ENCODE measurements around the gene LIG1. TPM values are rescaled to one million over a fixed set of nuclear protein-coding genes. Genes with fewer than 3 reads are reported as not detected.

The LIG1 gene
- total and polyA plus RNA-seq, 9 of the 15 experiments (the other 6 are each of a cell fraction or from before 2014, with no cell fraction given): 9.6 to 114 (median 71.1) TPM

DNA sequence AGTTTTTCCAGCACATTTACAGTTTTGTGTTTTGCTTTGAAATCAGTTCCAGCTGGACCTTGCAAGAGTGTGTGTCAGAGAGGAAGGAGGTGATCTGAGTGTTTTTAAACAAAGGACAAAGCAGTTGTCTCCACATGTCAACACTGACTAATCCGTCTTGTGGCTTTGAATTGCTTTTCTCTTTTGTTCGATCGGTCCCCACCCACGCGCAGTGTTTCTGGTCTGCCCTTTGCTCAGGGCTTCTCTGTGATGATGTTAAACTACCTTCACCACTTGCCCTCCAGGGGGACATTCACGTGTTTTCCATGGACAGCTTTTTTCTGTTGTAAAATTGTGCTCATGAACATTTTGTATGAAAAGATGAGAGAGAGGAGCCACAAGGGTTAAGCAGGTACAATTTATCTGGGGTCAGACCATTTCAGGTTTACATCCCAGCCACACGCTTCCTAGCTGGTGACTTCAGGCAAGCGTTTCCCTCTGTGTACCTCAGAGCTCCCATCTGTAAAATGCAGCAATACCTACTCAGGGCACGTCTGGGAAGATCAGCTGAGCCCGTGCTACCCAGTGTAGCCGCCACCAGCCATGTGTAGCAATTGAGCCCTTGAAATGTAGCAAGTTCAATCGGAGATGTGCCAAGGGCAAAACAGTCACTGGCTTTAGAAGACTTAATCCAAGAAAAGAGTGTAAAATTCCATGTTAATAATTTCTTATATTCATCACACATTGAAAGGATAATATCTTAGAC, 46.1 kb downstream of the LIG1 start:
- H3K9ac ChIP-seq (ENCODE audit: insufficient read depth in 1 of 2, low read depth in 2 of 2, low read length in 2 of 2): no peak overlapping the region
- POLR2A ChIA-PET: interaction anchor here (2.3 kb wide), 1 partner anchor 13 kb away, joined by 8 read pairs; the partner anchor contains the start of gene PLA2G4C
- H3K4me1 ChIP-seq (replicated peaks in 1 of 2; ENCODE audit: control insufficient read depth in 2 of 2, insufficient read depth in 2 of 2, low read length in 2 of 2): peaks cover 3 to 7% of the 10 kb centered on the region in 2 experiments; a peak in 2 of 5 replicates
- no peaks in the 10 kb centered on the region for H3K27me3 ChIP-seq (ENCODE audit: control insufficient read depth in 2 of 2, insufficient read depth in 2 of 2, low read length in 2 of 2)
- WGBS (ENCODE audit: insufficient coverage, low coverage, missing lambda C conversion rate): 89% methylated on average over 12 of the region's 12 CpGs
- peaks cover 89% of the 10 kb centered on the region for H3K36me3 ChIP-seq (ENCODE audit: control insufficient read depth, insufficient read depth, low read length)
- TF ChIP-seq TCF7L2 (IDR thresholded peaks at IDR 0.05; ENCODE audit: low read depth, low read length): no peak
- TF ChIP-seq PTTG1 (tag; IDR thresholded peaks at IDR 0.05; ENCODE audit: low read depth): no peak
- no peak for TF ChIP-seq SMAD3 (CRISPR knock-in tag; conservative IDR thresholded peaks at IDR 0.05)
- TF ChIP-seq ADNP (tag; IDR thresholded peaks at IDR 0.05): no peak
- TF ChIP-seq ZFX (CRISPR knock-in tag; IDR thresholded peaks at IDR 0.05): no peak
- no peak for TF ChIP-seq KDM5B (IDR thresholded peaks at IDR 0.05; ENCODE audit: insufficient replicate concordance, low read depth, low read length)
- no peak for TF ChIP-seq ESRRB (CRISPR knock-in tag; IDR thresholded peaks at IDR 0.05; ENCODE audit: borderline replicate concordance)
- TF ChIP-seq, protein P1, sequence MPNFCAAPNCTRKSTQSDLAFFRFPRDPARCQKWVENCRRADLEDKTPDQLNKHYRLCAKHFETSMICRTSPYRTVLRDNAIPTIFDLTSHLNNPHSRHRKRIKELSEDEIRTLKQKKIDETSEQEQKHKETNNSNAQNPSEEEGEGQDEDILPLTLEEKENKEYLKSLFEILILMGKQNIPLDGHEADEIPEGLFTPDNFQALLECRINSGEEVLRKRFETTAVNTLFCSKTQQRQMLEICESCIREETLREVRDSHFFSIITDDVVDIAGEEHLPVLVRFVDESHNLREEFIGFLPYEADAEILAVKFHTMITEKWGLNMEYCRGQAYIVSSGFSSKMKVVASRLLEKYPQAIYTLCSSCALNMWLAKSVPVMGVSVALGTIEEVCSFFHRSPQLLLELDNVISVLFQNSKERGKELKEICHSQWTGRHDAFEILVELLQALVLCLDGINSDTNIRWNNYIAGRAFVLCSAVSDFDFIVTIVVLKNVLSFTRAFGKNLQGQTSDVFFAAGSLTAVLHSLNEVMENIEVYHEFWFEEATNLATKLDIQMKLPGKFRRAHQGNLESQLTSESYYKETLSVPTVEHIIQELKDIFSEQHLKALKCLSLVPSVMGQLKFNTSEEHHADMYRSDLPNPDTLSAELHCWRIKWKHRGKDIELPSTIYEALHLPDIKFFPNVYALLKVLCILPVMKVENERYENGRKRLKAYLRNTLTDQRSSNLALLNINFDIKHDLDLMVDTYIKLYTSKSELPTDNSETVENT (CRISPR knock-in tag; IDR thresholded peaks at IDR 0.05): no peak
- no peak for TF ChIP-seq COPS2 (conservative IDR thresholded peaks at IDR 0.05)
- TF ChIP-seq ZNF212 (CRISPR knock-in tag; IDR thresholded peaks at IDR 0.05): no peak
- TF ChIP-seq XRCC3 (IDR thresholded peaks at IDR 0.05): no peak
- TF ChIP-seq, protein P2, sequence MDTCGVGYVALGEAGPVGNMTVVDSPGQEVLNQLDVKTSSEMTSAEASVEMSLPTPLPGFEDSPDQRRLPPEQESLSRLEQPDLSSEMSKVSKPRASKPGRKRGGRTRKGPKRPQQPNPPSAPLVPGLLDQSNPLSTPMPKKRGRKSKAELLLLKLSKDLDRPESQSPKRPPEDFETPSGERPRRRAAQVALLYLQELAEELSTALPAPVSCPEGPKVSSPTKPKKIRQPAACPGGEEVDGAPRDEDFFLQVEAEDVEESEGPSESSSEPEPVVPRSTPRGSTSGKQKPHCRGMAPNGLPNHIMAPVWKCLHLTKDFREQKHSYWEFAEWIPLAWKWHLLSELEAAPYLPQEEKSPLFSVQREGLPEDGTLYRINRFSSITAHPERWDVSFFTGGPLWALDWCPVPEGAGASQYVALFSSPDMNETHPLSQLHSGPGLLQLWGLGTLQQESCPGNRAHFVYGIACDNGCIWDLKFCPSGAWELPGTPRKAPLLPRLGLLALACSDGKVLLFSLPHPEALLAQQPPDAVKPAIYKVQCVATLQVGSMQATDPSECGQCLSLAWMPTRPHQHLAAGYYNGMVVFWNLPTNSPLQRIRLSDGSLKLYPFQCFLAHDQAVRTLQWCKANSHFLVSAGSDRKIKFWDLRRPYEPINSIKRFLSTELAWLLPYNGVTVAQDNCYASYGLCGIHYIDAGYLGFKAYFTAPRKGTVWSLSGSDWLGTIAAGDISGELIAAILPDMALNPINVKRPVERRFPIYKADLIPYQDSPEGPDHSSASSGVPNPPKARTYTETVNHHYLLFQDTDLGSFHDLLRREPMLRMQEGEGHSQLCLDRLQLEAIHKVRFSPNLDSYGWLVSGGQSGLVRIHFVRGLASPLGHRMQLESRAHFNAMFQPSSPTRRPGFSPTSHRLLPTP (IDR thresholded peaks at IDR 0.05; ENCODE audit: borderline replicate concordance, extremely low read depth, insufficient read length): no peak
- H3K27ac ChIP-seq (ENCODE audit: extremely low read depth, low read depth, low read length): no peak overlapping the region
- BruUV-seq (replicated peaks): TSS peak; percentile 23
- no peaks in the 10 kb centered on the region for H3K9me3 ChIP-seq (replicated peaks; ENCODE audit: control insufficient read depth, insufficient read depth, low read depth, low read length)
- intact Hi-C loops (cut with micrococcal nuclease) (no loop called here), in situ Hi-C loops (cut with MboI) (loop anchor here (25.0 kb wide), 1 partner anchor 1988 kb away; no protein-coding TSS in a partner anchor)
- H3K9me1 ChIP-seq (ENCODE audit: control insufficient read depth, insufficient read depth, low read length): no peaks in the 10 kb centered on the region
- CTCF ChIA-PET (ENCODE audit: low intra/inter-chr PET ratio): no interaction called here
- H3K79me2 ChIP-seq (ENCODE audit: control insufficient read depth, insufficient read depth, low read length): no peaks in the 10 kb centered on the region
- DNase-seq (ENCODE audit: extremely low read depth in 1 of 4, low spot score in 3 of 4) (no peak), ATAC-seq (no peak), FAIRE-seq (no peak)
- H4K20me1 ChIP-seq (replicated peaks; ENCODE audit: control insufficient read depth, insufficient read depth, low read length): no peaks in the 10 kb centered on the region
- no peak overlapping the region for H3K4me3 ChIP-seq
- H2AFZ ChIP-seq (ENCODE audit: low read depth, low read length): no peak overlapping the region
- H3K4me2 ChIP-seq (ENCODE audit: insufficient read depth, low read length): no peak overlapping the region

Data from K562 (cell line).